ENCODE data around the gene TLL2.

Gene TLL2

DNA sequence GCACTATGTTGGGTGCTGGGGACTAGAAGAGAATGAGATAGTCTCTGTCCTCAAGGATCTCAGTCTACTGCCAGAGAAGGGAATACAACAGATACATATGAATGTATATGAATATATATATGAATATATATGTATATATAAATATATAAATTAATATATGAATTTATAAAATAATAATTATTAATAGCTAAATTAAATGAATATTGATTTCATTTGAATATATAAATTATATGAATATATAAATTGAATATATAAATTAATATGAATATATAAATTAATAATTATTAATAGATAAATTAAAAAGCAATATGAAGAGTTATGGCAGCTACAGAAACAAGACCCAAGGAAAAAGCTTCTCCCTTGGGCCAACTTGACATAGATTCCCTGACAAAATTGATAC lies 95.1 kb downstream of the TLL2 start:
- no peak for DNase-seq

DNA sequence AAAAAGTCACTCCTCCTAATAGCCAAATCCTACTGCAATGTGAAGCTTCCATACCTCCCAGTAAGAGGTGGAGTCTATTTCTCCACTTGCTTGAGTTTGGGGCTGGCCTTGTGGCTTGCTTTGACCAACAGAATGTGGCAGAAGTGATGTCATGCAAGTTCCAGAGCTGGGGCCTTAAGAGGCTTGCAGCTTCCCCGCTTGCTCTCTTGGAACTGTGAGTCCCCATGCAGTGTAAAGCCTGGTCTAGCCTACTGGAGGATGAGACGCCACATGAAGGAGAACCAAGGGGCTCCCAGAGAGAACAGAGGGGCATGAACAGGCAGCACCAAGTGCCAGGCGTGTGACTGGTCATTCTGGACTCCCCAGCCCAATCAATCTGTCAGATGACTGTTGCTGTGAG lies 96.3 kb downstream of the TLL2 start:
- DNase-seq, result no peak

DNA sequence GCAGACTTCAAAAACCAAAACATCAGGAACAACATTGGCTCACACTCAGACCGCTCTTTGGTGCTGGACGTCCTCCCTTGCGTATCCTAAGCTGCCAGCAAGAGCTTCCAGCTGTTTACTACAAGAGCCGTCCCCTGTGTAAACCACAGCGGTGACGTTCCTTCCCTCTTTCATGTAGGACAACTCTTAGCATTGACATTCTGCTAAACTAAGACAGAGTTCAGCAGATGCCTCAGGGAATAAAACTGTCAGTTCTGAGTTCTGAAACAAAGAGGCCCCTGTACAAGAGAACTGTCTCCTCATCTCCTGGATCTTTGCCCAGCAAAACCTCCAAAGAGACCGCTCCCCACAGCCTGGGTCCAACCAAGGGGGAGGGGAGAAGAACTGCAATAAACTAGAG lies 97.1 kb downstream of the TLL2 start:
- no peak for DNase-seq

DNA sequence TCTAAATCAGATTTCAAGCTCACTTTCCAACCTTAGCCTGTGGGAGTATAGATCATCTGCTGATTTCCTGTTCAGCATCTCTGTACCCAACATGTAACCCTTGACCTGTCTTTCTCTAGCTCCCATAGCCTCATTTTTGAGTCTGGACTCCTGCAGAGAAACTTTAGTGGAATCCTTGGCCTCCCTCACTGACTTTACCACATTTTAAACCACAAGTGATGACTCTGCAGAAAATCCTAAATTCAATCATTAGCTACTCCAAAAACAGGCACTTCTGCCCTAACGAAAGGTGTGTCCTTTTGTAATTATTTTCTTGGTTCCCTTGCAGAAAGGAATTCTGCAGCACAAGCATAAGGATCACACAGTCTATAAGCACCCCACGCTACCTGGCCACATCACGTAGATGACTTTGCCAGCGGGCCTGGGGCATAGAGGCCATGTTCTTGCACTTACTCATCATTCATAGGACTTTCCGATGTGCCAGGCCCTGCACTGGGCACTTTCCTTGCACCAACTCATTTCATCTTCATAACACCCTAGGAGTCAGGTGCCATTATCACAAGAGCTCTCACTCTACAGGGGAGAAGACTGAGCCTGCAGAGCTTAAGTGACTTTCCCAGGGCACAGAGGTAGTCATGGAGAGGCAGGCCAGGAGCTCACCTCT lies 97.7 kb downstream of the TLL2 start:
- no peak for DNase-seq

DNA sequence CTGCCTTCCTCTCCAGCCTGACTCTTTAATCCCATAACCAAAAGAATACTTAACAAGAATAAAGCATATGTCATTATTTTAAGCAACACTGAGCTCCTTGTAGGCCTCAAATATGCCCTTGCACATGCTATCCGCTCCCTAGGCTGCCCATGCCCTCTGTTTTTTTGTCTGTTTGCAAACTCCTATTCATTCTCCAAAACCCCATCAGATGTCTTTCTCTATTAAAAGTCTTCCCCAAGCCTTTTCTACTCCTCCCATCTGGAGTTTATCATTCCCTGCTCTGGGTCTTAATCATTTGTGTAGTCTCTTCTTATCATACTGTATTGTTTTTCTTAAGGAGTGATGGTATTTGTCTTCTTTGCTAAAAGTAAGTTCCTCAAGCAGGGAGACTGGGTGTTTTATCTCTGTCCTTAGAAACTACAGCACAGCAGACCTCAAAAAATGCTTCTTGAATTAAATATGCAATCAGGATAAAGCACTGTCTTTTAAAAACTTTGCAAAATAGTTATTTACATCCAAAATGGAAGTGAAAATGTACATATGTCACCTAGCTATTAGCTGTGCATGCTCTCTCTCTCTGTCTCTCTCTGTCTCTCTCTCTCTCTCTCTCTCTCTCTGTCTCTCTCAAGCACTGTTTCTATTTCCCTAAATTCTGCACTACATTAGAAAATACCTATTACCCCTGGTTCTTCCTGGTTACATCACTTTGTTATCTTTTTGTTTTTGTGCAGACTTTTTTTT lies 98.4 kb downstream of the TLL2 start:
- no peak for DNase-seq

DNA sequence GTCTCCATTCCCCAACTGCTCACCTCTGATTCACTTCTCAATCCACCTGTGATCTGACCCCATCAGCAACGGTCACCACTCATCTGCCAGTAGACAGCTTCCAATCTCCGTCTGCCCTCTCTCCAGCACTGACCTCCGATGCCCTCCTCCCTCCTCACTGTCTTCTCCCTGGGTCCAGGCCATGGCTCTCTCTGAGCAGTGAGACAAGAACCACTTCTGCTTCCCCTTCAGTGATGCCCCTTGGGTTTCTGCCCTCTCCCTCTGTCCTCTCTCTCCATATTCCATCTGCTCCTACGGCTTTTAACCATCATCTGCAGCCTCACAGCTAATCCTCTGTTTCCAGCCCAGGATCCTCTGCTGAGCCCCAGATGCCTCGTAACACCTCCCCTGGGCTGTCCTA lies 99.4 kb downstream of the TLL2 start:
- DNase-seq, result no peak

DNA sequence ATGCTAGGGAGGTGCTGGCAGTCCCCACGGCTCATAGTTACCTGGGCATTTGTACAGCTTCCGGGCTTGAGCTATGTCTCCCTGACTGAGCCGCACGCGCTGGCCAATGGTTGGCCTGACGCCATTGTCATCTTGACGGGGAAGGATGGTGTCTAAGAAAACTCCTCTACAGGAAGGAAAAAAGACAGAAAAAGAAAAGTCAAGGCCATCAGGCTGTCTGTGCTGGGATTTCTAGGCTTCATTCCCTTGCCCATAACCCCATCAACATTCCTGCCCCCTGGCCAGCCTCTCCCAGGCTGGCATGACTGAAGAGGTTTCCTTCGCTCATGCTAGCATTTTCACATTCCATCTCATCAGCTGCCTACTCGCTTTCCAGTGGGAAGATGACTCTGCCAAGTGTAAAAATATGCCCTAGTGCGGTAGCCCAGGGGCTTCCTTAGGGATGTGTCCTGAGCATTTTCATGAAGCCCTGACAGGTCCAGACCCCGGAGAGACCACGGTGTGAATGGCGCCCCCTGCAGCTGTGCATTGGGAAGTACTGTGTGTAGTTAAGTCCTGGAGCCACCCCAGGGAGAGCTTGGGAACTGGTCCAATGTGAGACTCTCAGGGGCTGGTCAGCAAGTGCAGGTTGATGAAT lies 100.5 kb downstream of the TLL2 start:
- no peak for DNase-seq

DNA sequence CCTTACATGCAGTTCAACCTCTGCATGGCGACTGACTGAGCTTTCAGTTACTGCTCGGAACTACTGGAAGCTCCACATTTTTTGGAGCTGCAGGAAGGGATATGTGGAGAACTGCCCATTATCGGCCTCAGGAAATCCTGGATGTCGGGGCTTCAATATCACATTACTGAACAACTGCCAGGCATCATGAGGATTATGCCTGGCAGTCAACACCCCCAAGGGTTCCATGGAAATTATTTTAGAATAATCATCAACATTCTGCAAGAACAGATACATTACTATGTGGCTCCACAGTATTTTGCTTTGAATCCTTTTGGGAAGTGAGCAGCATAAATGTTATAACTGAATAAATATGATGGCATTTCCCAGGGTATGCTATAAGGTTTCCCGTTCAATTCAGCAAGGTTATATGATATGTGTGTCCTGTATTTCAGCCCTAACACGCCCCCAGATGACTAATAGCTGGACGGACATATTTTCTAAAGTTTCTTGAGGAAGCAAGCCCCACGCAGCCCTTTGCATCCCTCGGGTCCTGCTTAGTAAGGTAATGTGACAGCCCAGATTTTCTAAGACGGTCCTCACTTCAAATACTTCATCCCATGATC lies 101.9 kb downstream of the TLL2 start:
- no peak for DNase-seq

DNA sequence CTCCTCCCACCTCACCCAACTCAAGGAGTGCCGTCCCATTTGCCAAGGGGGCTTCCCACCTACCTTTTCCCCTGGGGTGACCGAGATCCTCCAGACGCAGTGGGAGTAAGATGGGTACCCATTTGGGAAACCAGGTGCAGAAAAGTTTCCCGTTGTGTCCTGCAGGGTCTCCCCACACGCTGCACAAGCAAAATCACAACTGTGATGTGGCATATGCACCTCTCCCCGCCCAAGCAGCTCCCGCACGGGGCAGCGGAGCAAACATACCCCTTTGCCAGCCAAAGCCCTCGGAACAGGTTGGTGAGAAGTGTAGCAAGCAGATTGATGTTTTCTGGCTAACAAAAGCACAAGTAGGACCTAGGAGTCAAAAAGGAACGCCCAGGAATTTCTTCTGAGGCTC lies 103.4 kb downstream of the TLL2 start:
- DNase-seq, result no peak

DNA sequence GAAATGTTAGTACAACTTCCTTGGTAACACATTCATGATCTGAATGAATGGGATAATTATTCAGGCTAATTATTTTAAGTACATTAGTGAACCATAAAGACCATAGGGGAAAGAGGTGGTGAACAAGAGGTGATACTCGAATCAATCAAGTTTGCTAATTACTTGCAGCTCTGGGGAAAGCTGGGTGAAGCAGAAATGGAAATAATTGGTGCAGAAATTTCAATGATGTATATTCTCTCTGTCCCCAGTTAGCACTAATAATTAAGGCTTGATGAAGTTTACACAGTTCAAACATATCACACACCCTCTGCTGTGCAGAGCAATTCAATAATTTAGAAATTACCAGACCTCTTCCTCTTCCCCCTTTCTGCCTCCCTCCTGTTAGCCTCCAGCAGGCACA lies 105.5 kb downstream of the TLL2 start:
- peak; percentile 11 for DNase-seq

DNA sequence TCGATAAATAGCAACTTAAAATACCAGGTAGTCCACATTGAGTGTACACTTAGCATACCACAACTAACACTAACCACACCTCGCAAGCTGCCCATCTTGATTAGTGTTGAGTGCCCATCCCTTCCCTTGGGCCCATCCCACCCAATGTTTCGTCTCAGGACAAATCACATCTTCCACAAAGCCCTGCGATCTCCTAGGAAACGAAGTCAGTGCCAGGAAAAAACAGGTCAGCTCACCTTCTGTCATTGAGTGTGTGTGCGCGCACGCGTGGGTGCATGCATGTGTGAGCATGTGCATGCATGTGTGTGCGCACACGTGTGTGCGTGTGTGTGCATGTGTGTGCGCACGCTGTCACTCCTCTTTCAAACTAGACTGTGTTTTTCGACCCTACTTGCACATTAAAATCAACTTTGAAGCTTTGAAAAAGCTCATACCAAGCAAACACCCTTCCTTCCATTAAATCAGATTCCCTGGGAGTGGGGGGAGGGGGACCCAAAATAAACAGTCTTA lies 106.1 kb downstream of the TLL2 start:
- no peak for DNase-seq

DNA sequence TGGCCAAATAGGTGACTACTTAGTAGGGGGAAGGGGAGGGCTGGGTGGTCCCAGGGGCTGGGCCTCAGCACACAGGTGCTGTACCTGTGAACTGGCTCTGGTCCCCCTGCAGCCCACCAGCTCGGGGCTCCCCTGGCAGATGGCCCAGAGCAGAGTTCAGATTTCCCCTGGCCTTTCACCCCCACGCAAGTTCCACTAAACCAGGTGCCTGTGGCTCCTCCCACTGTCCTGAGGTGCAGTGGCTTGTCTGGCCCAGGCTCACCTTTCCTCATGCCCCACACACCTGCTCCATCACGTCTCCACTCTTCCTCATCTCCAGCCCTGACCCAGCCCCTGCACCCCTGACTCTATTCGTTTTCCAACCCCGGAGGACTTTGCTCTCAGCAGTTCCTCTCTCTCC lies 107.6 kb downstream of the TLL2 start:
- no peak for DNase-seq

DNA sequence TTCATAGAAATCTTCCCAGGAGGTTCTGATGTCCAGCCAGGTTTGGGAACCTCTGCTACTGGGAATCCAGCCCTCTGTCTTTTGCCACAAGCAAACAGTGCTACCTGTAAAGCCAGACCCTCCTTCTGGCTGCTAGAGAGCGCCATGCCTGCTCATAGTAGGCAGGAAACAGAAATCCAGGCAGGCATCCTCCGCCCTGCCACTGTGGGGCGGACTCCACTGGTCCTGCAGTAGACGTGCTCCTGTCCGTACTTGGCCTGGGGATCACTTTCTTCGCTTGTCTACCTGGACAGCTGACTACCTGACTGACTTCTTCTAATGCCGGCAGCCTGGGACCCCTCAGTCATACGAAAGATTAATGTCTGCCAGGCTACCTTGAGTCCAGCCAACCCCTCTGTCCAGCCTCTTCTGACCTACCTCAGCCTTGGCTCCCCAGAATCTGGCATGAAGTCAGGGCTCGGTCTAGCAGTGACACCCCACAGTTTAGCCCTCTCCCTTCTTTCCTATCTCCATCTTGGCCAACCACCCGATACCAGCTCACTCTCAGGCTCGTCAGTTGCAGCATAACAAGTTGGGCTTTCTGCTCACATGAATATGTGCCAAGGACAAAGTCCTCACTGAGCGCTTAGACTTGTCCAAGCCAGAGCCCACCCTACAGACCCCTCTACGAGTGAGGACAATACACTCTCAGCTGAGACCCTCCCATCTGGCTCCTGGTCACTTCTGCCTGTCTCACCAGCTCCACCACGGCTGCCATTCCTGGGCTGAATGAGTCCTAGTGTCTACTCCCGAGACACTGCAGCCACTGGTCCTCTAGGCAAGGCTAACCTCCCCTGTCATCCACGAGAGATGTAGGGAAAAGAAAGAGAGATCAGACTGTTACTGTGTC lies 111.1 kb downstream of the TLL2 start:
- DNase-seq, result no peak

DNA sequence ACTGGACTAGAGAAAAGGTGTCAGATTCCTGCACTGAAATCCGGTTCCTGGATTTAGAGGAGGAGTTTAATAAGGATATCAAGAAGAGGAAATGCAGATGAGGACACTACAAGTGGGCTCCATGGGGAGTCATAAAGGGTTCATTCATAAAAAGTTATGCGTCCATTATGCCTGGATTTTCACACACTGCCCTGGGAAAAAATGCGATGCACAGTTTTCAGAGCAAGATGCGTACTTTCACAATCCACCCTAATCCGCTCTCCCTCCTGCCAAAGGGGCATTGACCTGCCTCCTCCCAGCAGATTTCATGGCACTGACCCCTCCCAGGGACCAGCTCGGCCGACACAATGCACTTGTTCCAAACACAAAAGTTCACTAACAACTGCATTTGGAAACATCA lies 112.7 kb downstream of the TLL2 start:
- DNase-seq, result no peak

DNA sequence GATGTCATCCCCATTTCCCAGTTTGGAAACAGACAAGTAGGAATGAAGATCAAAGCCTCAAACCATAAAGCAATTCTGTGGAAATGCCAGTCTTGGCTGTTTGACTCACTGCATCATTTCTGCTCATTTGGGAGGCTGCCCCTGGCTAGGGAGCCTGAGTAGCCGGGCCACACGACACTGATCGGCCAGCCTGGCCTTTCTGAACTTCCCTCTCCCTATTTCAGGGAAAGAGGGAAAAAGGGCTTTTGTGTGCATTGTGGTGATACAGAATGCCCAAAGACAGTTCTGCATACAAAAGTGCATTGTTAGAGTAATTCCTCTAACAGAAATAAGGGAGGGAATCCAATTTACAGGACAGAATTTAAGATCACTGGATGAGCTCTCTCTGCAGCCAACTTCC lies 113.3 kb downstream of the TLL2 start:
- no peak for DNase-seq

DNA sequence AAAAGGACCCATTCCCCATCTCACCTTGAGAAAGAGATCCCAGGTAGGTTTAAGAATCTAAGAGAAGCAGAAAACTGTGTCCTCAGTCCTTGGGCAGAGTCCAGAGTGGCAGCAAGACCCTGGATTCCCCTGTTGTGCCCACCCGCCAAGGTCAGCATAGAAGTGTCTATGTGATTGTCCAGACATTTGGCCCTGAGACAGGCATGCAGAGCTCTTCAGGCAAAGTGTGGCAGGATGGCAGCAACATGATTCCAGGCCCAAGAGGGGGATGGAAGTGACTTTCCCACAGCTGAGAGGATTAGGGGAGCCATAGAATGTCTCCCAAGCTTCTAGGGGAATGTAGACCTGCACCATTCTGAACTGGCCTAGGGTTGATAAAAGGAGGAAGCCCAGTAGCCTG lies 115.8 kb downstream of the TLL2 start:
- DNase-seq, result no peak

DNA sequence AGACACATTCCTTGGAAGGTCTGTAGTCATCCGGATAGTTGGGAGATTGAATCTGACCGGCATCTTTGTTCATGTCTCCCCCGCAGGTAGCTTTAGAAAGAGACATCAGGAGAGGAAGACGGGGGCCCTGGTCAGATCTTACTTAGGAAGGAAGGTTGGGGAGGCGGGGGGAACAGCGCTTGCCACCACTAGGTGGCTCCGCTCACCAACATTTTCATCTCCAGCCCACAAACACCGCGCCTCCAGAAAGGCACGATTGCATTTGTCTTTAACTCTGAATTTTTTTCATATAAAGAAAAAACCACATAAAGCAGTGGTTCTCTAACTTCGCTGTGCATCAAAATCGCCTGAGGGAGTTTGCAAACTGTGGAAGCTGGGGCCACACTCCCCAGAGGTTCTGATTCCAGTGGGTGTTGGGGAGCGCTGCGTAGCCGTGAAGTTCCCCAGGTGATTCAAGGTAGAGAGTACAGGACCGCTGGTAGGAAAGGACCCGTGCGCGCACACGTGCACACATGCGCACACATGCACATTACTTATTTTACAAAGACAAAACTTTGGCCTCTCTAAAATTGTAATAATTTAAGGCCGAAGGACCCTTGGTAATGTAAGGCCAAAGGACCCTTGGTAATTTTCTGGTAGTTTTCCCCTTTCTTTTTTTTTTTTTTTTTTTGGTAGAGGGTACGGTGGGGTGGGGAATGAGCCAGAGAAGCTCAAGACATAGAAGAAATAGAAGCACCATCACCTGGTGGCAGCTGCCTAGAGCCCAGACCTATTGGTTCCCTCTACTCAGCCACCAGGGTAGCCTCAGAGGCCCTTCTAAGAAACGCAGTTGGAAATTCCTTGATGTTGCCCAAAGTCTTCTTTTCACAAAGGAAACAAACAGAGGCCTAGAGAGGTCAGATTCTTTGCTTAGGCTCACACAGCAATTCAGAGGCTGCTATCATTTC lies 117.5 kb downstream of the TLL2 start:
- DNase-seq, result peak; percentile 24

DNA sequence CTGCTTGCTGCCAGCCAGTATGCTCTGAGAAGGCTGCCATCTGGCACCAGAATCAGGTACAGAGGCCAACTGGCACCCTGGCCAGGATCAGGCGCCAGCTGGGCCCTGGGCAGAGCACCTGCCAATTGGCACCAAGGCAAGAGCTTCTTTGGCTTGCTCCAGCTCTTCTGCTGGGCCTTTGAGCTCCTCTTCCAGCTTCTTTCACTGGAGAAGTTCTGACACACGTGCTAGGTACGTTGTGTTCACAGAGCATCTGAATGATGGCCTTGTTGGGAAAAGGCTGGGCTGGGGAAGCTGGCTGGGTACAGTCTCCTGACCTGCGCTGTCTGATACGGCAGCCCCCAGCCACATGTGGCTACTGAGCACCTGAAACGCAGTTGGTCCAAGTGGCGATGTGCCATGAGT lies 123.3 kb downstream of the TLL2 start:
- DNase-seq, result no peak

DNA sequence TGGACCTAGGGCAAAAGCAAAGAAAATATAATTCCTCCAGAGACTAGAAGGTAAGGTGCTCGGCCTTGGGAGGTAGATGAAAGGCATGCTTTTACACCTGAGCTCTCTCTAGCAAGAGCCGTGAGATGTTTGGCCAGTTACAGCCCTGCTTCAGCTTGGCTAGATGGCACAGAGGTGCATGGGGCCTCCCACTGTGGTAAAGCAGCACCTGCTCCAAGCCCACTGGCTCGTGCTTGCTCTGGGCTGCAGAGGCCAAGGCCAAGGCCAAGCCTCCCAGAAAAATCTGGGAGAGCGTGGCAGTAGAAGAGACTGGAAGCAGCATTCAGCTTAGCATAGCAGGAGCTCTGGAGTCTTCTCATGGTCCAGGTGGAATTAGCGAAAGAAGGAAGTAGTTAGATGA lies 123.9 kb downstream of the TLL2 start:
- no peak for DNase-seq

DNA sequence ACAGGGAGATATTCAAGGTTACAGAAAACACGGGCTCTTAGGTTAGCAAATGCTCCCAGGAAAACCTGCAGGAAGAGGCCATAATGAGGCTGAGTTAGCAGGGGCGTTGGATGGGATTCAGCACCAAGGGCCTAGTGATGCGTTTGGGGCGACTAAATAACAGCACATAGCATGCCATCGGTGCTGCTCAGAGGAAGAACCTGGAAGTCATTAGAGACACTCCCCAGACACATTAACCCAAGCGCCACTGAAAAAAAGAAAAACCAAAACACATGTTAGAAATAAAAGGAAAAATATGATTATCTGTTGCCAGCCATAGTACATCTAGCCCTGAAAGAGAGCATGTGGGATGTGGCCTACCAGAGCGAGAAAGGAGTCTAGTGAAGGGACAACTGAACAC lies 126.1 kb downstream of the TLL2 start:
- DNase-seq, result no peak

DNA sequence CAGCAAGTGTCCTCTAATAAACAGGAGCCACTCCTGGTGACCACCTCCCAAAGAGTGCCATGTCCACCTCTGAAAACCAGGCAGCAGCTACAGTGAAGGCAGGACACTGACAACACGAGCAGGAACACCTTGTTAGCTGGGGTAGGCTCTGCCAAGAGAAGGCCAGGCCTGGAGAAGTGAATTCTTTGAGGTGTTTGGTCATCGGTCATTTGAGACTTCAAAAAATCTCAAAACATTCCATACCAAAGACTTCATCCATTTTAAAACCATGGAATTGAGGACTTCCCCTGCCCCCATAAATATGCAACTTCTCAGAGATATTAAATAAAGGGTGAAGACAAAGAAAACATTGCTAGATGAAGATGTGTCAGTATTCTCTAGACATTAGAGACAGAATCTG lies 126.6 kb downstream of the TLL2 start:
- DNase-seq, result no peak

DNA sequence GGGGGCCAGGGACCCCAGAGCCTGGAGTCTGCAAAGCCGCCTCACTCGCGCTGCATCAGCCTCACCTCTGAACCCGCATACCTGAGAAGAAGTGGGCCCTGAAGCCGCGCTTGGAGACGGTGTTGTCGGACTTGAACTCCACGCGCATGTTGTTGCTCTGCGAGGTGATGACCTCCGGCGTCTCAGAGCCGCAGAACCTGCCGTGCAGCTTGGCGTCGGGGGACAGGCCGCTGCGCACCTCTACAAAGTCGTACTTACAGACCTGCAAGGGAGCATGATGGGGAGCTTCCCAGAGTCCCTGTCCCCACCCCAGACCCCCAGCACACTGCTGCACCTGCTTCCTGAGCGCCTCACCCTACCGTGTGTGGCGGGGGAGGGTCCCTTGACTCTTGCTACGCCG lies 129.2 kb downstream of the TLL2 start:
- DNase-seq, result no peak

All from NCI-H1436 (cell line).